Measurements from ENCODE around the gene DLX1.
A peak's percentile ranks its signal among the peaks of the same experiment; 100 is the strongest.
"Not testable (repeated sequence)": the region's sequence is repeated elsewhere in the genome, so short reads cannot be mapped to it uniquely, and the experiment has no call there.

Gene DLX1

GRCh38 chr2:172065111-172065510 is 20.2 kb upstream of the DLX1 start:
- no peak for DNase-seq

GRCh38 chr2:172066394-172066886 is 18.9 kb upstream of the DLX1 start:
- DNase-seq, result no peak

GRCh38 chr2:172067905-172068304 is 17.4 kb upstream of the DLX1 start:
- DNase-seq, result not testable (repeated sequence)

- no peak for DNase-seq
Observed at GRCh38 chr2:172070936-172071335, 14.4 kb upstream of the DLX1 start.

GRCh38 chr2:172072303-172072702 is 13.0 kb upstream of the DLX1 start:
- DNase-seq, result no peak

GRCh38 chr2:172072706-172073105 is 12.6 kb upstream of the DLX1 start:
- DNase-seq, result no peak

- DNase-seq, result no peak
Observed at GRCh38 chr2:172073518-172073917, 11.8 kb upstream of the DLX1 start.

- DNase-seq, result no peak
Observed at GRCh38 chr2:172074254-172074653, 11.1 kb upstream of the DLX1 start.

GRCh38 chr2:172079416-172079815 is 5.9 kb upstream of the DLX1 start:
- no peak for DNase-seq

- no peak for DNase-seq
Observed at GRCh38 chr2:172079838-172080640, 5.3 kb upstream of the DLX1 start.

GRCh38 chr2:172080641-172081220 is 4.6 kb upstream of the DLX1 start:
- no peak for DNase-seq

- DNase-seq, result no peak
Observed at GRCh38 chr2:172081221-172082022, 3.9 kb upstream of the DLX1 start.

- DNase-seq, result no peak
Observed at GRCh38 chr2:172082105-172082943, 3.0 kb upstream of the DLX1 start.

- DNase-seq, result peak; percentile 56
Observed at GRCh38 chr2:172082944-172083627, 2.2 kb upstream of the DLX1 start.

- DNase-seq, result no peak
Observed at GRCh38 chr2:172083628-172084394, 1.5 kb upstream of the DLX1 start.

GRCh38 chr2:172084395-172084644 is 987 bp upstream of the DLX1 start:
- DNase-seq, result peak; percentile 72

GRCh38 chr2:172084645-172085459 is 455 bp upstream of the DLX1 start:
- DNase-seq, result peak; percentile 99

GRCh38 chr2:172086241-172087206 is 1.2 kb downstream of the DLX1 start:
- peak; percentile 88 for DNase-seq

GRCh38 chr2:172087207-172087779 is 2.0 kb downstream of the DLX1 start:
- peak; percentile 54 for DNase-seq

All from DMS53 (cell line).